ENCODE results near the gene ARFIP1.

Gene ARFIP1

DNA sequence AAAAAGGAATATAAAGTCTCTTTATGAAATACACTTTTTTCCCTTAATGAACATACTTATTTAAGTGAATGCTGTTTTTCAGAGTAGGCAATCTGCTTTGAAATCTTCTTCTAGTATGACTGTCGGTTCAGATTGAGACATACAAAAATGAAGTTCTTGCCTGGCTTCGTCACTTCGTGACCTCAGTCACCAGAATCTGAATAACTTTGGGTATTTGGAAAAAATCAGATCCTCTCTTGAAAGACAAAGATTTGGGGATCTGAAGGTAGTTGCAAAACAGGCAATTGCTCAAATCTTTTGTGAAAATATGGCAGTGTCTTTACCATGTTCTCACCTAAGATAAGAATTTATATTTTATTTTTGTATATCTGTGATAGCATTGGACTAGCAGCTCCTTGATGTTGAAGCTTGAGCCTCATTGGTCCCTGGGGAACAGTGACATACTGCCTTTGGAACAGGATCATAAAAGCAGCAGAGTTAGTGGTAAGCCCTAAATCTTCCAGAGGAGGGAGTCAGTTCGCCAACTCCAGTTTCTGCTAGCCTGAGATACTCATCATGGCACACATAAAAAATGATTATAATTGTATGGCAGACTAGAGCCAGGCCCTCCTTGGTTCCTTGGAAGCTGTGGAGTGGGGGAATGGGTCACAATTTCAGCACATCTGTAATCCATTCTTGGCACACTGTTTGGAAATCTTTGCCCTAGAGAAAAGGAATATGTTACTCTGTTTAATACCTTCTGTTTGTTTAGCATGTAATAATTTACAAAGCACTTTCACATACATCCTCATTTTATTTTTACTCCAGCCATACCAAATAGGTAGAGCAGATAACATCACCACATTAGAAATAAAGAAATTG lies 5.0 kb downstream of the ARFIP1 start:
- no peak overlapping the region for H3K27ac ChIP-seq (ENCODE audit: extremely low read depth, low read depth, low read length)
- no peak overlapping the region for H3K4me3 ChIP-seq (ENCODE audit: low read depth, low read length)
- H3K4me1 ChIP-seq (ENCODE audit: control insufficient read depth, insufficient read depth, low read length): peaks cover 14% of the 10 kb centered on the region
- ChIA-PET CTCF (interaction anchor here (0.6 to 0.8 kb wide), 2 partner anchors 23 to 343 kb away, joined by 3 read pairs; no protein-coding TSS in a partner anchor), POLR2A (no interaction called here)
- H3K9me3 ChIP-seq (ENCODE audit: control insufficient read depth, insufficient read depth, low read depth, low read length): no peaks in the 10 kb centered on the region
- no peaks in the 10 kb centered on the region for H3K36me3 ChIP-seq (ENCODE audit: control insufficient read depth in 2 of 2, insufficient read depth in 1 of 2, low read length in 2 of 2)
- TF ChIP-seq ZNF629 (tag by site-specific recombination; IDR thresholded peaks at IDR 0.05) (peak; percentile 19; the same call in 1 of the 2 replicates), ZNF114 (tag by site-specific recombination; IDR thresholded peaks at IDR 0.05) (no peak), ZNF792 (tag by site-specific recombination; IDR thresholded peaks at IDR 0.05) (no peak), ZBTB48 (tag by site-specific recombination; IDR thresholded peaks at IDR 0.05) (no peak), ZNF366 (tag by site-specific recombination; conservative IDR thresholded peaks at IDR 0.05) (no peak), ZNF184 (tag by site-specific recombination; IDR thresholded peaks at IDR 0.05) (no peak), ZNF341 (tag by site-specific recombination; IDR thresholded peaks at IDR 0.05; ENCODE audit: low read depth) (no peak), EGR2 (tag by site-specific recombination; IDR thresholded peaks at IDR 0.05; ENCODE audit: low read depth) (no peak), ZNF169 (tag by site-specific recombination; IDR thresholded peaks at IDR 0.05) (no peak), SP7 (tag by site-specific recombination; IDR thresholded peaks at IDR 0.05) (peak; percentile 33; the same call in 1 of the 2 replicates), ZNF350 (tag by site-specific recombination; IDR thresholded peaks at IDR 0.05) (no peak), ZNF561 (tag by site-specific recombination; IDR thresholded peaks at IDR 0.05; ENCODE audit: borderline replicate concordance) (0 out of 2 replicates have a peak, but pooled peaks have one; percentile 29), ZNF707 (tag by site-specific recombination; IDR thresholded peaks at IDR 0.05) (no peak), ZNF248 (tag by site-specific recombination; IDR thresholded peaks at IDR 0.05) (no peak), MZF1 (tag by site-specific recombination; IDR thresholded peaks at IDR 0.05; ENCODE audit: borderline replicate concordance) (0 out of 2 replicates have a peak, but pooled peaks have one; percentile 16), SP2 (tag by site-specific recombination; IDR thresholded peaks at IDR 0.05) (peak; percentile 35), ZNF660 (tag by site-specific recombination; IDR thresholded peaks at IDR 0.05) (no peak), ZBTB20 (tag by site-specific recombination; IDR thresholded peaks at IDR 0.05) (peak; percentile 75), ZNF514 (tag by site-specific recombination; IDR thresholded peaks at IDR 0.05) (no peak), ZBTB7A (tag by site-specific recombination; IDR thresholded peaks at IDR 0.05; ENCODE audit: low read depth) (no peak), ZNF654 (tag by site-specific recombination; IDR thresholded peaks at IDR 0.05; ENCODE audit: low read depth) (peak; percentile 35; the same call in 1 of the 2 replicates), ZNF391 (tag by site-specific recombination; IDR thresholded peaks at IDR 0.05; ENCODE audit: borderline replicate concordance, low read depth) (no peak), ZEB2 (tag by site-specific recombination; IDR thresholded peaks at IDR 0.05) (0 out of 2 replicates have a peak, but pooled peaks have one; percentile 21)
- TF ChIP-seq, protein P1, sequence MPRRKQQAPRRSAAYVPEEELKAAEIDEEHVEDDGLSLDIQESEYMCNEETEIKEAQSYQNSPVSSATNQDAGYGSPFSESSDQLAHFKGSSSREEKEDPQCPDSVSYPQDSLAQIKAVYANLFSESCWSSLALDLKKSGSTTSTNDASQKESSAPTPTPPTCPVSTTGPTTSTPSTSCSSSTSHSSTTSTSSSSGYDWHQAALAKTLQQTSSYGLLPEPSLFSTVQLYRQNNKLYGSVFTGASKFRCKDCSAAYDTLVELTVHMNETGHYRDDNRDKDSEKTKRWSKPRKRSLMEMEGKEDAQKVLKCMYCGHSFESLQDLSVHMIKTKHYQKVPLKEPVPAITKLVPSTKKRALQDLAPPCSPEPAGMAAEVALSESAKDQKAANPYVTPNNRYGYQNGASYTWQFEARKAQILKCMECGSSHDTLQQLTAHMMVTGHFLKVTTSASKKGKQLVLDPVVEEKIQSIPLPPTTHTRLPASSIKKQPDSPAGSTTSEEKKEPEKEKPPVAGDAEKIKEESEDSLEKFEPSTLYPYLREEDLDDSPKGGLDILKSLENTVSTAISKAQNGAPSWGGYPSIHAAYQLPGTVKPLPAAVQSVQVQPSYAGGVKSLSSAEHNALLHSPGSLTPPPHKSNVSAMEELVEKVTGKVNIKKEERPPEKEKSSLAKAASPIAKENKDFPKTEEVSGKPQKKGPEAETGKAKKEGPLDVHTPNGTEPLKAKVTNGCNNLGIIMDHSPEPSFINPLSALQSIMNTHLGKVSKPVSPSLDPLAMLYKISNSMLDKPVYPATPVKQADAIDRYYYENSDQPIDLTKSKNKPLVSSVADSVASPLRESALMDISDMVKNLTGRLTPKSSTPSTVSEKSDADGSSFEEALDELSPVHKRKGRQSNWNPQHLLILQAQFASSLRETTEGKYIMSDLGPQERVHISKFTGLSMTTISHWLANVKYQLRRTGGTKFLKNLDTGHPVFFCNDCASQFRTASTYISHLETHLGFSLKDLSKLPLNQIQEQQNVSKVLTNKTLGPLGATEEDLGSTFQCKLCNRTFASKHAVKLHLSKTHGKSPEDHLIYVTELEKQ (tag by site-specific recombination; IDR thresholded peaks at IDR 0.05; ENCODE audit: borderline replicate concordance): no peak
- TF ChIP-seq, protein P2, sequence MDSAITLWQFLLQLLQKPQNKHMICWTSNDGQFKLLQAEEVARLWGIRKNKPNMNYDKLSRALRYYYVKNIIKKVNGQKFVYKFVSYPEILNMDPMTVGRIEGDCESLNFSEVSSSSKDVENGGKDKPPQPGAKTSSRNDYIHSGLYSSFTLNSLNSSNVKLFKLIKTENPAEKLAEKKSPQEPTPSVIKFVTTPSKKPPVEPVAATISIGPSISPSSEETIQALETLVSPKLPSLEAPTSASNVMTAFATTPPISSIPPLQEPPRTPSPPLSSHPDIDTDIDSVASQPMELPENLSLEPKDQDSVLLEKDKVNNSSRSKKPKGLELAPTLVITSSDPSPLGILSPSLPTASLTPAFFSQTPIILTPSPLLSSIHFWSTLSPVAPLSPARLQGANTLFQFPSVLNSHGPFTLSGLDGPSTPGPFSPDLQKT (IDR thresholded peaks at IDR 0.05; ENCODE audit: borderline replicate concordance, low read depth, low read length): no peak
- TF ChIP-seq, protein P3, sequence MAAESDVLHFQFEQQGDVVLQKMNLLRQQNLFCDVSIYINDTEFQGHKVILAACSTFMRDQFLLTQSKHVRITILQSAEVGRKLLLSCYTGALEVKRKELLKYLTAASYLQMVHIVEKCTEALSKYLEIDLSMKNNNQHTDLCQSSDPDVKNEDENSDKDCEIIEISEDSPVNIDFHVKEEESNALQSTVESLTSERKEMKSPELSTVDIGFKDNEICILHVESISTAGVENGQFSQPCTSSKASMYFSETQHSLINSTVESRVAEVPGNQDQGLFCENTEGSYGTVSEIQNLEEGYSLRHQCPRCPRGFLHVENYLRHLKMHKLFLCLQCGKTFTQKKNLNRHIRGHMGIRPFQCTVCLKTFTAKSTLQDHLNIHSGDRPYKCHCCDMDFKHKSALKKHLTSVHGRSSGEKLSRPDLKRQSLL (tag by site-specific recombination; IDR thresholded peaks at IDR 0.05): peak; percentile 48; the same call in 1 of the 2 replicates
- TF ChIP-seq, protein P4, sequence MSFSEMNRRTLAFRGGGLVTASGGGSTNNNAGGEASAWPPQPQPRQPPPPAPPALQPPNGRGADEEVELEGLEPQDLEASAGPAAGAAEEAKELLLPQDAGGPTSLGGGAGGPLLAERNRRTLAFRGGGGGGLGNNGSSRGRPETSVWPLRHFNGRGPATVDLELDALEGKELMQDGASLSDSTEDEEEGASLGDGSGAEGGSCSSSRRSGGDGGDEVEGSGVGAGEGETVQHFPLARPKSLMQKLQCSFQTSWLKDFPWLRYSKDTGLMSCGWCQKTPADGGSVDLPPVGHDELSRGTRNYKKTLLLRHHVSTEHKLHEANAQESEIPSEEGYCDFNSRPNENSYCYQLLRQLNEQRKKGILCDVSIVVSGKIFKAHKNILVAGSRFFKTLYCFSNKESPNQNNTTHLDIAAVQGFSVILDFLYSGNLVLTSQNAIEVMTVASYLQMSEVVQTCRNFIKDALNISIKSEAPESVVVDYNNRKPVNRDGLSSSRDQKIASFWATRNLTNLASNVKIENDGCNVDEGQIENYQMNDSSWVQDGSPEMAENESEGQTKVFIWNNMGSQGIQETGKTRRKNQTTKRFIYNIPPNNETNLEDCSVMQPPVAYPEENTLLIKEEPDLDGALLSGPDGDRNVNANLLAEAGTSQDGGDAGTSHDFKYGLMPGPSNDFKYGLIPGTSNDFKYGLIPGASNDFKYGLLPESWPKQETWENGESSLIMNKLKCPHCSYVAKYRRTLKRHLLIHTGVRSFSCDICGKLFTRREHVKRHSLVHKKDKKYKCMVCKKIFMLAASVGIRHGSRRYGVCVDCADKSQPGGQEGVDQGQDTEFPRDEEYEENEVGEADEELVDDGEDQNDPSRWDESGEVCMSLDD (tag by site-specific recombination; IDR thresholded peaks at IDR 0.05): no peak
- TF ChIP-seq, protein P5, sequence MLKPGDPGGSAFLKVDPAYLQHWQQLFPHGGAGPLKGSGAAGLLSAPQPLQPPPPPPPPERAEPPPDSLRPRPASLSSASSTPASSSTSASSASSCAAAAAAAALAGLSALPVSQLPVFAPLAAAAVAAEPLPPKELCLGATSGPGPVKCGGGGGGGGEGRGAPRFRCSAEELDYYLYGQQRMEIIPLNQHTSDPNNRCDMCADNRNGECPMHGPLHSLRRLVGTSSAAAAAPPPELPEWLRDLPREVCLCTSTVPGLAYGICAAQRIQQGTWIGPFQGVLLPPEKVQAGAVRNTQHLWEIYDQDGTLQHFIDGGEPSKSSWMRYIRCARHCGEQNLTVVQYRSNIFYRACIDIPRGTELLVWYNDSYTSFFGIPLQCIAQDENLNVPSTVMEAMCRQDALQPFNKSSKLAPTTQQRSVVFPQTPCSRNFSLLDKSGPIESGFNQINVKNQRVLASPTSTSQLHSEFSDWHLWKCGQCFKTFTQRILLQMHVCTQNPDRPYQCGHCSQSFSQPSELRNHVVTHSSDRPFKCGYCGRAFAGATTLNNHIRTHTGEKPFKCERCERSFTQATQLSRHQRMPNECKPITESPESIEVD (tag by site-specific recombination; IDR thresholded peaks at IDR 0.05): 0 out of 2 replicates have a peak, but pooled peaks have one; percentile 17
